PC-3 (cell line): Measurements from ENCODE around the gene CEP83. TPM values are rescaled to one million over a fixed set of nuclear protein-coding genes. Genes with fewer than 3 reads are reported as not detected.

Experiments
- ATAC-seq: fragments of 200-7000 bp; cut with Tn5 transposase; 2 replicates; pipeline ENCODE4 v1.9.1; 2020; ENCODE audit warnings: mild to moderate bottlenecking, moderate library complexity
- BruUV-seq: library from RNA; stranded (reverse); fragments of 400-500 nt; replicated peaks from 2 replicates; lab custom pipeline; 2021; lab: Mats Ljungman, UMichigan
- CTCF ChIA-PET: fragments of 300-600 bp; sonication (Branson Sonifier 250); formaldehyde crosslinking; loops from one replicate; lab custom pipeline; 2022; ENCODE audit warnings: antibody characterized with exemption; lab: Charles Lee
- POLR2A ChIA-PET: fragments of 300-600 bp; sonication (Branson Sonifier 250); formaldehyde crosslinking; loops from one replicate; lab custom pipeline; 2022; ENCODE audit warnings: antibody characterized with exemption; ENCODE audit not compliant: unreplicated experiment; lab: Charles Lee
- DNase-seq: peaks from one replicate; pipeline ENCODE4 v3.0.0-alpha.2; 2015
- H2AFZ ChIP-seq: fragments of 300-600 bp; sonication (generic); 2 replicates; pipeline ENCODE4 v1.6.0; 2016; ENCODE audit warnings: antibody characterized with exemption, low read length
- H3F3A ChIP-seq: fragments of 300-600 bp; sonication (generic); one replicate; pipeline ENCODE4 v1.6.0; 2017; ENCODE audit warnings: antibody characterized with exemption, low read length, control low read depth, mild to moderate bottlenecking; ENCODE audit not compliant: unreplicated experiment
- H3K27ac ChIP-seq: fragments of 300-600 bp; sonication (generic); 2 replicates; pipeline ENCODE4 v1.5.1; 2016; ENCODE audit warnings: mild to moderate bottlenecking, low read length
- H3K27me3 ChIP-seq: fragments of 300-600 bp; sonication (generic); 2 replicates; pipeline ENCODE4 v1.6.1; 2016; ENCODE audit warnings: low read length, mixed read lengths
- H3K36me3 ChIP-seq: fragments of 300-600 bp; sonication (generic); 2 replicates; pipeline ENCODE4 v1.6.1; 2016; ENCODE audit warnings: low read depth, mixed run types, low read length, mixed read lengths
- H3K4me1 ChIP-seq: fragments of 300-600 bp; sonication (generic); 2 replicates; pipeline ENCODE4 v1.5.1; 2016; ENCODE audit warnings: low read length; ENCODE audit not compliant: insufficient read depth
- H3K4me2 ChIP-seq: fragments of 300-600 bp; sonication (generic); 2 replicates; pipeline ENCODE4 v1.6.0; 2016; ENCODE audit warnings: low read length
- H3K4me3 ChIP-seq: fragments of 300-600 bp; sonication (generic); 2 replicates; pipeline ENCODE4 v1.5.1; 2016; ENCODE audit warnings: mild to moderate bottlenecking, low read length, mixed read lengths
- H3K79me2 ChIP-seq: fragments of 300-600 bp; sonication (generic); 2 replicates; pipeline ENCODE4 v1.6.1; 2017; ENCODE audit warnings: low read length, mixed read lengths
- H3K9ac ChIP-seq: fragments of 300-600 bp; sonication (generic); 2 replicates; pipeline ENCODE4 v1.6.0; 2016; ENCODE audit warnings: mild to moderate bottlenecking, low read length
- H3K9me2 ChIP-seq: fragments of 300-600 bp; sonication (generic); replicated peaks from 2 replicates; pipeline ENCODE4 v1.6.1; 2016; ENCODE audit warnings: mixed run types, low read length, mixed read lengths
- H3K9me3 ChIP-seq: fragments of 300-600 bp; sonication (generic); 2 replicates; pipeline ENCODE4 v1.6.1; 2016; ENCODE audit warnings: low read length, mixed read lengths
- H4K20me1 ChIP-seq: fragments of 300-600 bp; sonication (generic); 2 replicates; pipeline ENCODE4 v1.6.1; 2016; ENCODE audit warnings: low read length, mixed read lengths
- EZH2 ChIP-seq: fragments of 300-600 bp; sonication (generic); IDR thresholded peaks from one replicate; pipeline ENCODE4 v1.6.1; 2017; ENCODE audit warnings: antibody characterized with exemption, mild to moderate bottlenecking, low read length; ENCODE audit not compliant: unreplicated experiment
- EZH2phosphoT487 ChIP-seq: fragments of 300-600 bp; sonication (generic); IDR thresholded peaks from 2 replicates; pipeline ENCODE4 v1.6.1; 2018; ENCODE audit warnings: mild to moderate bottlenecking, antibody characterized with exemption, low read length, borderline replicate concordance
- intact Hi-C: fragments of 100-400 bp; cut with micrococcal nuclease; formaldehyde crosslinking; loops from 2 replicates; pipeline ENCODE4 v1.9.0; 2023
- total RNA-seq: library from RNA; depleted of rRNA; stranded (reverse); fragments of >200 nt; gene quantifications from 2 replicates; pipeline ENCODE4 v1.2.3, GENCODE V29; 2014
- TF ChIP-seq, protein P1 (sequence below): fragments of 300-600 bp; sonication (generic); conservative IDR thresholded peaks from 2 replicates; pipeline ENCODE4 v1.5.1; 2017; ENCODE audit warnings: antibody characterized with exemption, low read depth, mild to moderate bottlenecking, low read length

Gene CEP83
- total RNA-seq, 1 experiment from 2014 or later = 11.8 TPM

DNA sequence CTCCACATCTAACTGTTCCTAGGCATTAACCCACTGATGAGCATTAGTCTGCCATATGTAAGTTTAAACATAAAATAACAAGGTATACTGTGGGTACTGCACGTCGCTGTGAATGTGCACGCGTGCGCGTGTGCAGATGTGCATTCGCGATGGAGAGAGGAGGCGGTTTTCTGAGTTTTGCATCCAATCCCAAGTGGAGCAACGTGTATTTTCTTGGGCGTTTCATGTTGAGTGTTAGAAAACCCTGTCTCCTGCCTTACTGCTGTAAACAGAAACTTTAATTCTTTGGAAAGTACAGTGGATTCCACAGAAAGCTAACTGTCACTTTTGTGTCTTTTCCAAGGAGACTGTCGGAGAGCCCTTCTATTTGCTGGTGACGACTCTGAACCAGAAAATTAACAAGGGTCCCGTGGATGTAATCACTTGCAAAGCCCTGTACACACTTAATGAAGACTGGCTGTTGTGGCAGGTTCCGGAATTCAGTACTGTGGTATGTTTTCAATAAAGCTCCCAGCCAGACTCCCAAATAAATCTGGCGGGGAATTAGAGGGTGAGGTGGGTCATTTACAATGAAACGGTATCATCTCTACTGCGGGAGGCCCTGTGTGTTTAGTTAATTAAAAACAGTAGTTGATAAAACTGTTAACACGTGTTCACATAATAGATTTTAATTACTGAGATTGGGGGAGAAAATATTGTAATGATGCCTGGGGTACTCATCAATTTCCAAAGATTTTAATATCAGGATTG is 194.8 kb downstream of the CEP83 start:
- no peaks in the 10 kb centered on the region for H3K9me3 ChIP-seq
- H4K20me1 ChIP-seq = no peaks in the 10 kb centered on the region
- no peak overlapping the region for H2AFZ ChIP-seq
- ChIA-PET POLR2A (no interaction called here), CTCF (no interaction called here)
- H3K9me2 ChIP-seq = no peaks in the 10 kb centered on the region
- no peaks in the 10 kb centered on the region for H3K36me3 ChIP-seq
- DNase-seq (no peak), ATAC-seq (no peak)
- H3K4me1 ChIP-seq = peaks cover 5% of the 10 kb centered on the region; the same call in 1 of the 2 replicates
- no peak overlapping the region for H3K27ac ChIP-seq
- no TSS peak for BruUV-seq
- intact Hi-C loops = no loop called here
- no peak overlapping the region for H3K4me2 ChIP-seq
- no peaks in the 10 kb centered on the region for H3F3A ChIP-seq
- no peak for TF ChIP-seq EZH2
- no peak for TF ChIP-seq EZH2phosphoT487
- TF ChIP-seq, protein P1, sequence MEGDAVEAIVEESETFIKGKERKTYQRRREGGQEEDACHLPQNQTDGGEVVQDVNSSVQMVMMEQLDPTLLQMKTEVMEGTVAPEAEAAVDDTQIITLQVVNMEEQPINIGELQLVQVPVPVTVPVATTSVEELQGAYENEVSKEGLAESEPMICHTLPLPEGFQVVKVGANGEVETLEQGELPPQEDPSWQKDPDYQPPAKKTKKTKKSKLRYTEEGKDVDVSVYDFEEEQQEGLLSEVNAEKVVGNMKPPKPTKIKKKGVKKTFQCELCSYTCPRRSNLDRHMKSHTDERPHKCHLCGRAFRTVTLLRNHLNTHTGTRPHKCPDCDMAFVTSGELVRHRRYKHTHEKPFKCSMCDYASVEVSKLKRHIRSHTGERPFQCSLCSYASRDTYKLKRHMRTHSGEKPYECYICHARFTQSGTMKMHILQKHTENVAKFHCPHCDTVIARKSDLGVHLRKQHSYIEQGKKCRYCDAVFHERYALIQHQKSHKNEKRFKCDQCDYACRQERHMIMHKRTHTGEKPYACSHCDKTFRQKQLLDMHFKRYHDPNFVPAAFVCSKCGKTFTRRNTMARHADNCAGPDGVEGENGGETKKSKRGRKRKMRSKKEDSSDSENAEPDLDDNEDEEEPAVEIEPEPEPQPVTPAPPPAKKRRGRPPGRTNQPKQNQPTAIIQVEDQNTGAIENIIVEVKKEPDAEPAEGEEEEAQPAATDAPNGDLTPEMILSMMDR = no peak
- H3K79me2 ChIP-seq = no peaks in the 10 kb centered on the region
- H3K4me3 ChIP-seq = no peak overlapping the region
- no peaks in the 10 kb centered on the region for H3K27me3 ChIP-seq
- H3K9ac ChIP-seq = no peak overlapping the region

GRCh38 chr12:94263905-94264561 is 195.6 kb downstream of the CEP83 start:
- intact Hi-C loops = no loop called here
- H3K9ac ChIP-seq = no peak overlapping the region
- no peaks in the 10 kb centered on the region for H3K9me3 ChIP-seq
- H3K36me3 ChIP-seq = no peaks in the 10 kb centered on the region
- no peaks in the 10 kb centered on the region for H3K79me2 ChIP-seq
- CTCF ChIA-PET = no interaction called here
- no peak overlapping the region for H3K4me2 ChIP-seq
- no peaks in the 10 kb centered on the region for H3K27me3 ChIP-seq
- no peak overlapping the region for H2AFZ ChIP-seq
- POLR2A ChIA-PET = no interaction called here
- no TSS peak for BruUV-seq
- DNase-seq (no peak), ATAC-seq (no peak)
- no peak overlapping the region for H3K27ac ChIP-seq
- no peak overlapping the region for H3K4me3 ChIP-seq
- peaks cover 5% of the 10 kb centered on the region; the same call in 1 of the 2 replicates for H3K4me1 ChIP-seq
- no peak for TF ChIP-seq EZH2
- no peak for TF ChIP-seq EZH2phosphoT487
- TF ChIP-seq, protein P1 = no peak
- H3K9me2 ChIP-seq = no peaks in the 10 kb centered on the region
- H3F3A ChIP-seq = no peaks in the 10 kb centered on the region
- no peaks in the 10 kb centered on the region for H4K20me1 ChIP-seq
